ENCODE measurements around the gene GORASP1.

GRCh38 chr3:39130693-39131265 is 23.4 kb upstream of the GORASP1 start:
- TF ChIP-seq CTCF (IDR thresholded peaks at IDR 0.05) (no peak), POLR2A (IDR thresholded peaks at IDR 0.05) (no peak)
